Keratinocyte (primary cell): ENCODE measurements around the gene CLDND2. TPM values are rescaled to one million over a fixed set of nuclear protein-coding genes. Genes with fewer than 3 reads are reported as not detected.

Experiments
- DNase-seq: peaks from one replicate; pipeline ENCODE4 v3.0.0-alpha.2; 2011; ENCODE audit warnings: low read depth, missing footprints, low spot score
- FAIRE-seq: peaks from 2 replicates; lab custom pipeline; 2011; peaks lifted over from hg19 to GRCh38; lab: Jason Lieb, UNC
- H2AFZ ChIP-seq: 2 replicates; pipeline ENCODE4 v1.6.0; 2012; ENCODE audit warnings: low read length, control low read depth, inconsistent platforms; ENCODE audit not compliant: control insufficient read depth
- H3K27ac ChIP-seq: 2 replicates; pipeline ENCODE4 v1.5.1; 2011; ENCODE audit warnings: low read length; ENCODE audit not compliant: control insufficient read depth, insufficient read depth
- H3K27me3 ChIP-seq: 3 replicates; pipeline ENCODE4 v1.6.0; 2011; ENCODE audit warnings: low read length; ENCODE audit not compliant: control insufficient read depth, insufficient read depth; ENCODE audit errors: extremely low read depth
- H3K36me3 ChIP-seq, 2 experiments: 2 replicates in 1 of 2; 3 replicates in 1 of 2; pipeline ENCODE4 v1.5.1; 2011; ENCODE audit warnings: low read length in 2 of 2, mild to moderate bottlenecking in 1 of 2; ENCODE audit not compliant: control insufficient read depth in 2 of 2, insufficient read depth in 2 of 2; ENCODE audit errors: extremely low read depth in 1 of 2
- H3K4me1 ChIP-seq: 3 replicates; pipeline ENCODE4 v1.5.1; 2011; ENCODE audit warnings: low read length; ENCODE audit not compliant: control insufficient read depth, insufficient read depth; ENCODE audit errors: extremely low read depth
- H3K4me2 ChIP-seq: 3 replicates; pipeline ENCODE4 v1.6.0; 2011; ENCODE audit warnings: low read depth, low read length; ENCODE audit not compliant: control insufficient read depth, insufficient read depth; ENCODE audit errors: extremely low read depth
- H3K4me3 ChIP-seq, 3 experiments: fragments of 200-600 bp in 1 of 3; sonication (generic) in 1 of 3; 2 replicates in 2 of 3; 3 replicates in 1 of 3; pipeline ENCODE4 v1.5.1; 2011 to 2016; ENCODE audit warnings: low read length in 3 of 3, mild to moderate bottlenecking in 3 of 3, control low read depth in 2 of 3, inconsistent platforms in 1 of 3, low read depth in 1 of 3, mixed read lengths in 1 of 3, mixed run types in 1 of 3, moderate library complexity in 1 of 3; ENCODE audit not compliant: control insufficient read depth in 2 of 3, insufficient read depth in 2 of 3; ENCODE audit errors: extremely low read depth in 1 of 3
- H3K79me2 ChIP-seq: 2 replicates; pipeline ENCODE4 v1.6.0; 2012; ENCODE audit warnings: low read length; ENCODE audit not compliant: control insufficient read depth, insufficient read depth
- H3K9ac ChIP-seq: 3 replicates; pipeline ENCODE4 v1.6.0; 2011; ENCODE audit warnings: low read length; ENCODE audit not compliant: control insufficient read depth, insufficient read depth; ENCODE audit errors: extremely low read depth
- H3K9me1 ChIP-seq: 3 replicates; pipeline ENCODE4 v1.6.0; 2011; ENCODE audit warnings: low read length; ENCODE audit not compliant: control insufficient read depth, insufficient read depth; ENCODE audit errors: extremely low read depth
- H3K9me3 ChIP-seq: 2 replicates; pipeline ENCODE4 v1.5.1; 2012; ENCODE audit warnings: low read depth, low read length; ENCODE audit not compliant: control insufficient read depth
- H4K20me1 ChIP-seq: 3 replicates; pipeline ENCODE4 v1.6.0; 2011; ENCODE audit warnings: low read length; ENCODE audit not compliant: control insufficient read depth, insufficient read depth; ENCODE audit errors: extremely low read depth
- EZH2 ChIP-seq: IDR thresholded peaks from one replicate; pipeline ENCODE4 v1.6.1; 2012; ENCODE audit warnings: inconsistent platforms, mild to moderate bottlenecking, low read length, moderate library complexity
- dilution Hi-C: fragments of 300-500 bp; cut with MboI; formaldehyde crosslinking; loops from one replicate; pipeline ENCODE4 v1.7.0; 2020; ENCODE audit warnings: low sequenced_read_pairs; ENCODE audit not compliant: extremely low pct_ligation_motif_present
- polyA plus RNA-seq, 5 experiments: library from polyadenylated mRNA; depleted of rRNA in 3 of 5; stranded (reverse) in 3 of 5; stranded (forward) in 1 of 5; unstranded in 1 of 5; fragments of >200 nt; gene quantifications; 1 replicate in 1 of 5; 2 replicates in 3 of 5; 3 replicates in 1 of 5; pipeline versions ENCODE4 v1.2.1 to v1.2.3, GENCODE V29; 2011 to 2012; ENCODE audit warnings: missing spikeins in 2 of 5, low read depth in 1 of 5, low replicate concordance in 1 of 5
- TF ChIP-seq, protein P1 (sequence below), 3 experiments: IDR thresholded peaks in 1 of 3; conservative IDR thresholded peaks in 1 of 3; optimal IDR thresholded peaks in 1 of 3; 2 replicates in 2 of 3; 3 replicates in 1 of 3; pipeline versions ENCODE3 to v1.5.1; 2011; ENCODE audit warnings: low read length in 3 of 3, mild to moderate bottlenecking in 3 of 3, moderate library complexity in 2 of 3, control low read depth in 1 of 3, inconsistent platforms in 1 of 3; ENCODE audit not compliant: insufficient read depth in 2 of 3; ENCODE audit errors: extremely low read depth in 1 of 3

CLDND2 gene
- polyA plus RNA-seq, 1 donor (not counting 4 experiments of a cell fraction or from before 2014, with no cell fraction given) = 0.37 TPM

DNA sequence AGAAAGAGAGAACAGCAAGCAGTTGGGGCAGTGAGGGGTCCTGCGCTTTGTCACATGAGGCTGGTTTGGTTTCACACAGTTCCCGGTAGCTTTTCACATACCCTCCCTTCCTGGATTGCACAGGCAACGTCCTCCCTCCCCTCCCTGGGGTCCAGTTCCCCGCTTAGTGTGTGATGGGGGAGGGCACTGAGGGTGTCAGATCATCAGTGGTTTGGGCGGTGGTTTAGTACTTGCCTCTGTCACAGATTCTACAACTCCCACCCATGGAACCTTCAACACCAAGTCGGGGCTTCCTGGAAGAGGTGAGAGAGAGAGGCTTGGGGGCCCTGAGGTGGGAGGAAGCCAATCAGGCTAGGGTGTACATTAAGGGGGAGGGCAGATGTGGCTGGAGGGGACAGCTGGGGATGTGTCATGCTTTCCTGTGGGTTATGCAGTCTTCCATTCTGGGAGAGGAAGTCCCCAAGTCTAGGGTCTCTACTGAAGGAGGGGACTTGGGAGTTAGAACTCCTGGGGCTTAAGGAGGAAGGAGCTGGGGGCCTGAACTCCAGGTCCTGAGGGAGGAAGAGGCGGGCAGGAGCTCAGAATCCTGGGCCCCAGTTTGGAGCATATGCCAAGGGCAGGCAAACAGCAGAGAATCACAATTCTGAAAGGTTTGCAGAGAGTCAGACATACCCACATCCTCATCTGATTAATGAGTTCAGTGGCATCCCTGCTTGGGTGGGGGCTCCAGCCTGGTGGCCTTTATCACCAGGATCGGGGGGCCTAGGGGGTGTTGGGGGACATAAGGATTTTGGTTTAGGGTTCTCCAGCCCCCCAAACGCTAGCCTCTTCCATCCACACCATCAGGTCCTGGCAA is 4.1 kb upstream of the CLDND2 start, which contains the start of gene NKG7:
TSS of gene NKG7 (minus strand) at position 6 of the 856 bp plus-strand sequence. CDS start 119 bp downstream, outside the sequence.
- Histone ChIP-seq H3K9me1 (no peaks in the 10 kb centered on the region), H3K27me3 (no peaks in the 10 kb centered on the region), H3K79me2 (no peaks in the 10 kb centered on the region), H4K20me1 (no peaks in the 10 kb centered on the region), H3K4me1 (no peaks in the 10 kb centered on the region), H3K36me3 (no peaks in the 10 kb centered on the region), H3K4me2 (no peak within 1 kb of the TSS), H3K4me3 (no peak within 1 kb of the TSS), H2AFZ (no peak within 1 kb of the TSS), H3K9me3 (no peaks in the 10 kb centered on the region), H3K9ac (no peak within 1 kb of the TSS), H3K27ac (no peak within 1 kb of the TSS)
- FAIRE-seq (no peak), DNase-seq (no peak)
- dilution Hi-C loops = no loop called here
- TF ChIP-seq, protein P1, sequence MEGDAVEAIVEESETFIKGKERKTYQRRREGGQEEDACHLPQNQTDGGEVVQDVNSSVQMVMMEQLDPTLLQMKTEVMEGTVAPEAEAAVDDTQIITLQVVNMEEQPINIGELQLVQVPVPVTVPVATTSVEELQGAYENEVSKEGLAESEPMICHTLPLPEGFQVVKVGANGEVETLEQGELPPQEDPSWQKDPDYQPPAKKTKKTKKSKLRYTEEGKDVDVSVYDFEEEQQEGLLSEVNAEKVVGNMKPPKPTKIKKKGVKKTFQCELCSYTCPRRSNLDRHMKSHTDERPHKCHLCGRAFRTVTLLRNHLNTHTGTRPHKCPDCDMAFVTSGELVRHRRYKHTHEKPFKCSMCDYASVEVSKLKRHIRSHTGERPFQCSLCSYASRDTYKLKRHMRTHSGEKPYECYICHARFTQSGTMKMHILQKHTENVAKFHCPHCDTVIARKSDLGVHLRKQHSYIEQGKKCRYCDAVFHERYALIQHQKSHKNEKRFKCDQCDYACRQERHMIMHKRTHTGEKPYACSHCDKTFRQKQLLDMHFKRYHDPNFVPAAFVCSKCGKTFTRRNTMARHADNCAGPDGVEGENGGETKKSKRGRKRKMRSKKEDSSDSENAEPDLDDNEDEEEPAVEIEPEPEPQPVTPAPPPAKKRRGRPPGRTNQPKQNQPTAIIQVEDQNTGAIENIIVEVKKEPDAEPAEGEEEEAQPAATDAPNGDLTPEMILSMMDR (optimal IDR thresholded peaks at IDR 0.05 in 1 of 3, IDR thresholded peaks at IDR 0.05 in 1 of 3, conservative IDR thresholded peaks at IDR 0.05 in 1 of 3; ENCODE audit: extremely low read depth in 1 of 3, insufficient read depth in 2 of 3, low read length in 3 of 3) = no peak
- TF ChIP-seq EZH2 = no peak

DNA sequence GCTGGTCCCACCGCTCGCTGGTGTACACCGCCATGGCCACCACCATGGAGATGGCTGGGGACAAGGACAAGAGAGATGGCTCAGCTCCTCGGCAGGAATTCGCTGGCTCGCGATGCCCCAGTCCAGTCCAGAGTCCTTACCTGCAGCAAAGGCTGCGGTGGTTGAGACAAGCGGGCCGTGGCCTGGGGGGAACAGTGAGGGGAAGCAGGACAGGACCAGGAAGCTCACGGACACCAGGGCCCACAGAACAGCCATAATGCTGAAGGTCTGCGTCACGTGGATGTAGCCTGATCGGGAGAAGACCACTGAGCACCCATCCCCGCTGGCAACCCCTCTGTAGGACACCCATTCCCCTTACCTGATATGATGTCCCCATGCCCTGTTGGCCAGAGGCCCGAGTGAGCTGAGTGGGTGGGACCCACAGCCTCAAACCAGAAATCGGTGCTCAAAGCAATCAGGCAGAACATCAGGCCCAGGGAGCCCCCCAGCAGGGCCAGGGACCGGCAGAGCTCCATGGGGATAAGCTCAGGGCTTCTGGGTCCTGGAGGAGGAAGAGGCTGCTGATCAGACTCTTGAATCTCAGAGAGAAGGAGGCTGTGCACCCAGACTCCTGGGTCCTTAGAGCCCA is 3.3 kb upstream of the CLDND2 start:
- Histone ChIP-seq H3K9me3 (no peaks in the 10 kb centered on the region), H3K27me3 (no peaks in the 10 kb centered on the region), H3K4me2 (no peak overlapping the region), H4K20me1 (no peaks in the 10 kb centered on the region), H3K79me2 (no peaks in the 10 kb centered on the region), H3K27ac (no peak overlapping the region), H3K4me1 (no peaks in the 10 kb centered on the region), H3K36me3 (no peaks in the 10 kb centered on the region), H3K4me3 (no peak overlapping the region), H2AFZ (no peak overlapping the region), H3K9ac (no peak overlapping the region), H3K9me1 (no peaks in the 10 kb centered on the region)
- no peak for FAIRE-seq
- dilution Hi-C loops = no loop called here
- TF ChIP-seq EZH2 = no peak
- TF ChIP-seq, protein P1 (optimal IDR thresholded peaks at IDR 0.05 in 1 of 3, IDR thresholded peaks at IDR 0.05 in 1 of 3, conservative IDR thresholded peaks at IDR 0.05 in 1 of 3; ENCODE audit: extremely low read depth in 1 of 3, insufficient read depth in 2 of 3, low read length in 3 of 3) = no peak
- no peak for DNase-seq
